ENCODE results near the gene SOSTDC1. TPM values are rescaled to one million over a fixed set of nuclear protein-coding genes. Genes with fewer than 3 reads are reported as not detected.

Gene SOSTDC1
- total RNA-seq, 2 donors from 2014 or later, result 2.3 to 3.0 TPM

DNA sequence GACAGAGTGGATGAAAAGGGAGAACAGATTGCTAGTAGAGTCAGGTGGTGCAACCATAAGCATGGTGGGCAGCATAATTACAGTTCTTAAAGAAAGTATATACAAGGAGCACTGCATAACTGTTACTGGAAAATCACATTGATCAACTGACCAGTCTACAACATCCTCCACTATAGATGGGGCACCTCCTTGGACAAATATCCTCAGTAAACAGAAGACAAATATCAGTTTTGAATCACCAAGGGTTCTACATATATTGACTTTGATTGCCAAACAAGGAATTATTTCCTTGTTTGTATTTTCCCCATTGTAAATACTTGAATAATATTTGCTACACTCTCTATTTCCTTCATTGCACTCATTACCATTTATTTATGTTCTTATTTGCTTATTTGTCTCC, 26.6 kb downstream of the SOSTDC1 start:
- Histone ChIP-seq H3K36me3 (no peaks in the 10 kb centered on the region), H3K27ac (no peak overlapping the region), H3K27me3 (replicated peaks; ENCODE audit: insufficient read depth) (no peaks in the 10 kb centered on the region), H3K4me1 (replicated peaks) (no peaks in the 10 kb centered on the region), H3K9me3 (no peaks in the 10 kb centered on the region), H3K4me3 (no peak overlapping the region)
- intact Hi-C loops (cut with DNase I), result loop anchor here (10.0 kb wide), 1 partner anchor 126 kb away; no protein-coding TSS in a partner anchor
- TF ChIP-seq POLR2AphosphoS5 (IDR thresholded peaks at IDR 0.05) (no peak), POLR2A (IDR thresholded peaks at IDR 0.05) (no peak)
- TF ChIP-seq, protein P1, sequence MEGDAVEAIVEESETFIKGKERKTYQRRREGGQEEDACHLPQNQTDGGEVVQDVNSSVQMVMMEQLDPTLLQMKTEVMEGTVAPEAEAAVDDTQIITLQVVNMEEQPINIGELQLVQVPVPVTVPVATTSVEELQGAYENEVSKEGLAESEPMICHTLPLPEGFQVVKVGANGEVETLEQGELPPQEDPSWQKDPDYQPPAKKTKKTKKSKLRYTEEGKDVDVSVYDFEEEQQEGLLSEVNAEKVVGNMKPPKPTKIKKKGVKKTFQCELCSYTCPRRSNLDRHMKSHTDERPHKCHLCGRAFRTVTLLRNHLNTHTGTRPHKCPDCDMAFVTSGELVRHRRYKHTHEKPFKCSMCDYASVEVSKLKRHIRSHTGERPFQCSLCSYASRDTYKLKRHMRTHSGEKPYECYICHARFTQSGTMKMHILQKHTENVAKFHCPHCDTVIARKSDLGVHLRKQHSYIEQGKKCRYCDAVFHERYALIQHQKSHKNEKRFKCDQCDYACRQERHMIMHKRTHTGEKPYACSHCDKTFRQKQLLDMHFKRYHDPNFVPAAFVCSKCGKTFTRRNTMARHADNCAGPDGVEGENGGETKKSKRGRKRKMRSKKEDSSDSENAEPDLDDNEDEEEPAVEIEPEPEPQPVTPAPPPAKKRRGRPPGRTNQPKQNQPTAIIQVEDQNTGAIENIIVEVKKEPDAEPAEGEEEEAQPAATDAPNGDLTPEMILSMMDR (IDR thresholded peaks at IDR 0.05), result no peak
- no peak for DNase-seq (ENCODE audit: low spot score)

DNA sequence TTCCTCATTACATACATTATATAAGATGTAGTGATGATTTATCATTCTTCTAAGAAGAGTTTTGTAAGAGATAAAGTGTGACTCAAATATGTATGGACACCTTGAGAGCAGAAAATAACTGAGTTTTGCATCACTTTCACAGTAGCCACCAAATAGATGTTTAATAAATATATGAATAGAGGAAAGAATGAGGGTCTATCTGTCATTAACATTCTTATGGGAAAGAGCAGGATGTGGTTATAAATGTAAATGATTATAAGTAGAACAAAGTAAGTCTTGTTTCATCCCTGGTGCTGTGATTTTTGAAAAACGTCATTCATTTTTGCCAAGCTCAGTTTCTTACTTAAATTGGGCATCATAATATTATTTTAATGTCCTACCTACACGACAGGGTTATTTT, 29.2 kb downstream of the SOSTDC1 start:
- no peak for DNase-seq (ENCODE audit: low spot score)
- Histone ChIP-seq H3K9me3 (no peaks in the 10 kb centered on the region), H3K4me3 (no peak overlapping the region), H3K4me1 (replicated peaks) (no peaks in the 10 kb centered on the region), H3K27me3 (replicated peaks; ENCODE audit: insufficient read depth) (no peaks in the 10 kb centered on the region), H3K36me3 (no peaks in the 10 kb centered on the region), H3K27ac (no peak overlapping the region)
- intact Hi-C loops (cut with DNase I), result loop anchor here (10.0 kb wide), 1 partner anchor 128 kb away; no protein-coding TSS in a partner anchor
- TF ChIP-seq, protein P1 (IDR thresholded peaks at IDR 0.05), result no peak
- TF ChIP-seq POLR2AphosphoS5 (IDR thresholded peaks at IDR 0.05), result no peak
- TF ChIP-seq POLR2A (IDR thresholded peaks at IDR 0.05), result no peak
- 65% methylated on average over 2 of the region's 2 CpGs for WGBS

DNA sequence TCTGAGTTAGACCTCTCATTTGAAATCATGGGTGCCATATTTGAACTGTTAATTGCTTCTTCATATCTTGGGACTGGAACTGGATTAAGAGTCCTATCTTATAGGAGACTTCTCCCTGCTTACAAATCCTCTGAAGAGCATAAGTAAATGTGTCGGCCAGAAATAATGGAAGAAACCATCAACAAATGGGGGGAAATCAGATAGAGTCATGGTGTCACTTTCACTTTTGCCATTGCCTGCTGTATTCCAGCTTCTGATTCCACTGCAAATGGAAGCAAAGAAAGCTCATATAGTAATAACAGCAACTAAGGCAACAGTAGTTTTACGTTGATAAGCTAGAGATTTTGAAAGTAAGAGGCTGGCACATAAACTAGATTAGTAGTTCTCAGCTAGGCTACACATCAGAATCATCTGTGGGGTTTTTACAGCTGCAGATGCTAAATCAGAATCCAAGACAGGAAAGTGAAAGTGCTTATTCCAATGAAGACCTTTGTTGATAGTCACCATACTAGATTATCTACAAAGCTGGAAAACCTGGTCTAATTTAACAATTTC, 31.9 kb downstream of the SOSTDC1 start:
- DNase-seq (ENCODE audit: low spot score), result no peak
- H3K4me3 ChIP-seq, result no peak overlapping the region
- no peaks in the 10 kb centered on the region for H3K27me3 ChIP-seq (replicated peaks; ENCODE audit: insufficient read depth)
- intact Hi-C loops (cut with DNase I), result loop anchor here (10.0 kb wide), 1 partner anchor 131 kb away; no protein-coding TSS in a partner anchor
- WGBS, result 90% methylated on average over 2 of the region's 2 CpGs
- no peaks in the 10 kb centered on the region for H3K36me3 ChIP-seq
- H3K9me3 ChIP-seq, result no peaks in the 10 kb centered on the region
- H3K4me1 ChIP-seq (replicated peaks), result no peaks in the 10 kb centered on the region
- TF ChIP-seq POLR2A (IDR thresholded peaks at IDR 0.05) (no peak), POLR2AphosphoS5 (IDR thresholded peaks at IDR 0.05) (no peak)
- TF ChIP-seq, protein P1 (IDR thresholded peaks at IDR 0.05), result no peak
- no peak overlapping the region for H3K27ac ChIP-seq

DNA sequence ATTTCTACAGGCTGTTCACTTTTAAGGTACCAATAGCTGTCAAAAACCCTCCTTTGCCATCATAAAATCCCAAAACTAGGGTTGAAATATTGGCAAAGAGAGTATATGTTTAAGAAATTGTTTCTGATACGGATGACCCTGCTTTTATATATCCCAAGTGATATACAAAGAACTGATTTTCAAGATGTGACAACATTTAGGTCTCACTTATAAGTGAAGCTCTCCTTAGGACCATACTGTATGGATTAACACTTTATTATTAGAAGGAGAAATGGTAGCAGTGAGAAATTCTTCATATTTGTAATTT, 33.2 kb downstream of the SOSTDC1 start:
- H3K27ac ChIP-seq, result no peak overlapping the region
- no peaks in the 10 kb centered on the region for H3K9me3 ChIP-seq
- no peaks in the 10 kb centered on the region for H3K36me3 ChIP-seq
- H3K27me3 ChIP-seq (replicated peaks; ENCODE audit: insufficient read depth), result no peaks in the 10 kb centered on the region
- TF ChIP-seq POLR2AphosphoS5 (IDR thresholded peaks at IDR 0.05), result no peak
- TF ChIP-seq POLR2A (IDR thresholded peaks at IDR 0.05), result no peak
- TF ChIP-seq, protein P1 (IDR thresholded peaks at IDR 0.05), result no peak
- DNase-seq (ENCODE audit: low spot score), result no peak
- no peak overlapping the region for H3K4me3 ChIP-seq
- 97% methylated on average over 1 of the region's 1 CpG for WGBS
- intact Hi-C loops (cut with DNase I), result loop anchor here (10.0 kb wide), 1 partner anchor 132 kb away; no protein-coding TSS in a partner anchor
- H3K4me1 ChIP-seq (replicated peaks), result no peaks in the 10 kb centered on the region

Data from prostate gland (tissue), 2 donors.